Measurements from ENCODE around the gene PDS5B. TPM values are rescaled to one million over a fixed set of nuclear protein-coding genes. Genes with fewer than 3 reads are reported as not detected.

Gene PDS5B
- 26.5 TPM for total RNA-seq (2021; ENCODE audit: unreplicated experiment)
- 2.7 and 4.0 TPM in 2 replicates for polyA plus RNA-seq (2012)
- Bru-seq, nascent RNA = percentile 84 among the genes with signal in this experiment
- percentile 66 among the genes with signal in this experiment for BruChase-seq, experiment 1, labeled RNA remaining after a 6-hour chase
- BruChase-seq, experiment 2, labeled RNA remaining after a 2-hour chase = percentile 71 among the genes with signal in this experiment
- long read RNA-seq, full-length matches to known transcripts = 3 of 15 reads
- long read RNA-seq, partial matches to known transcripts = 6 of 15 reads
- long read RNA-seq, other reads (novel, unspliced or antisense) = 6 of 15 reads

DNA sequence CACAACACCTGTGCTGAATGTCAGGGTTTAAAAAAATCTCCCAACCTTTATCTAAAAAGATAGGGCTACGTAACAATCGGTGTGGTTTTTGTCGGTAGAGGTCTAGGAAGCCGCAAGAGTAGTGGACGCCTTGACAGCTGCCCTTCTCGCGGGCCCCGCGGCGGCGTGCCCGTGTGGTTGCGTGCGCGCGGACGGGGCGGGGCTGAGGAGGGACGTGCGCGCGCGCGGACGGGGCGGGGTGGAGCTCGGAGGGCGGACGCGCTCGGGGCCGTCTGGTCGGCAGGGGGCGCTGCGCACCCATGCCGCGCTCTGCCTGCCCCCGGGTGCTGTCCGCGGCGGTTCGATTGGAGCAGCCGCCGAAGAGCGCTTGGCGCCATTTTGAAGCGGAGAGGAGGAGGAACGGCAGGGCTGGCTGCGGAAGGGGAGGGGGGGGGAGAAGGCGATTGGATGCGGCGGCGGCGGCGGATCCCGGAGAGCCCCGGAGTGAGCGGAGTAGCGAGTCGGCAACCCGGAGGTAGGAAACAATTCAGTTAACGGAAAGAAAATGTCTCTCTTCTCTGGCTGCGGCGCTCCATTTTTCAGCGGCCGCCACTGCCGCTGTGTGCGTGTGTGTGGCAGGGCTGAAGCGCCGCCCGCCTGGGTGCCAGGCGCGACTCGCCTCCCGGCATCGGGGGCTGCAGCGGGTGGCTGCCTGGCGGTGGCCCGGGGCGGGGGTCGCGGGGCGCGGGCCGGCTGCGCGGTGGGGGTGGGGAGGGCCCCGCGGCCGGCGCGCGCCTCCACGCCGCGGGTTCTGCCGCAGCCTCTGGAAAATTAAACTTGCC, at the start of gene PDS5B:
TSS of gene PDS5B (plus strand) at position 373 of the 821 bp plus-strand sequence. CDS start 62,321 bp downstream, outside the sequence.
- intact Hi-C loops (cut with micrococcal nuclease) = loop anchor here (1.0 to 5.0 kb wide), 5 partner anchors 53 to 1136 kb away; no protein-coding TSS in a partner anchor
- Histone ChIP-seq H4K20me1 (ENCODE audit: insufficient read depth) (no peaks in the 10 kb centered on the region; the same call in none of the 2 replicates), H3K27ac (ENCODE audit: low read depth, low read length) (peak within 1 kb of the TSS; percentile 79), H3K9me2 (ENCODE audit: insufficient read depth) (no peaks in the 10 kb centered on the region), H2AFZ (ENCODE audit: low read depth, low read length, poor library complexity, severe bottlenecking) (peak within 1 kb of the TSS; percentile 71), H3K9me3 (ENCODE audit: control insufficient read depth in 1 of 2, insufficient read depth in 1 of 2, low read depth in 1 of 2, low read length in 2 of 2) (no peaks in the 10 kb centered on the region), H3K4me1 (ENCODE audit: control insufficient read depth in 1 of 2, insufficient read depth in 2 of 2, low read length in 2 of 2) (peaks cover 9 to 18% of the 10 kb centered on the region in 2 experiments), H3K9ac (ENCODE audit: low read length) (peak within 1 kb of the TSS; percentile 74), H3K4me3 (replicated peaks in 1 of 2; ENCODE audit: low read depth in 1 of 2, low read length in 2 of 2) (peak within 1 kb of the TSS; percentile 85 to 89), H3K36me3 (ENCODE audit: control insufficient read depth in 1 of 2, insufficient read depth in 2 of 2, low read length in 2 of 2) (no peaks in the 10 kb centered on the region; a peak in 1 of 4 replicates), H3K4me2 (ENCODE audit: low read length) (peak within 1 kb of the TSS; percentile 95), H3K79me2 (ENCODE audit: insufficient read depth, low read length) (peaks cover 42% of the 10 kb centered on the region), H3K27me3 (ENCODE audit: insufficient read depth, low read length) (no peaks in the 10 kb centered on the region)
- ChIA-PET CTCF (interaction anchor here (0.6 to 1.2 kb wide), 16 partner anchors 9 to 957 kb away, joined by 3 to 11 read pairs (median 4); partner anchors contain the start of gene N4BP2L2), POLR2A (interaction anchor here (0.9 kb wide), 1 partner anchor 48 kb away, joined by 3 read pairs; the partner anchor contains the start of gene N4BP2L2), RAD21 (ENCODE audit: low non-redundant PET in 1 of 2, low total read pairs in 2 of 2, uncharacterized antibody in 2 of 2, unreplicated experiment in 2 of 2) (no interaction called here)
- peak; percentile 90 for ATAC-seq
- DNase-seq (ENCODE audit: low read depth, low spot score) = peak; percentile 81
- no TSS peak for BruUV-seq (replicated peaks)
- TF ChIP-seq REST (IDR thresholded peaks at IDR 0.05; ENCODE audit: low read depth) (no peak), ATF3 (IDR thresholded peaks at IDR 0.05) (no peak), POLR2A (IDR thresholded peaks at IDR 0.05; ENCODE audit: borderline replicate concordance, extremely low read depth, insufficient read depth, insufficient read length) (peak; percentile 20), SRF (IDR thresholded peaks at IDR 0.05; ENCODE audit: low read depth) (no peak), EZH2phosphoT487 (IDR thresholded peaks at IDR 0.05; ENCODE audit: borderline replicate concordance) (no peak), SP1 (IDR thresholded peaks at IDR 0.05; ENCODE audit: low read depth) (peak; percentile 25; the same call in 1 of the 2 replicates), SIN3A (IDR thresholded peaks at IDR 0.05; ENCODE audit: low read depth) (no peak; the same call in 1 of the 2 replicates), ZNF274 (IDR thresholded peaks at IDR 0.05; ENCODE audit: low read depth, low read length) (no peak), EGR1 (IDR thresholded peaks at IDR 0.05; ENCODE audit: low read depth) (no peak), RAD21 (IDR thresholded peaks at IDR 0.05; ENCODE audit: low read depth) (peak; percentile 86), CEBPB (IDR thresholded peaks at IDR 0.05; ENCODE audit: low read depth) (no peak), EZH2 (IDR thresholded peaks at IDR 0.05) (no peak), ZFX (IDR thresholded peaks at IDR 0.05) (no peak), FOSL1 (IDR thresholded peaks at IDR 0.05; ENCODE audit: low read depth) (no peak), YY1 (IDR thresholded peaks at IDR 0.05; ENCODE audit: extremely low read depth, insufficient replicate concordance, low read depth, low read length) (peak; percentile 89), POLR2AphosphoS5 (IDR thresholded peaks at IDR 0.05; ENCODE audit: low read depth, low read length) (peak; percentile 61)
- TF ChIP-seq, protein P1, sequence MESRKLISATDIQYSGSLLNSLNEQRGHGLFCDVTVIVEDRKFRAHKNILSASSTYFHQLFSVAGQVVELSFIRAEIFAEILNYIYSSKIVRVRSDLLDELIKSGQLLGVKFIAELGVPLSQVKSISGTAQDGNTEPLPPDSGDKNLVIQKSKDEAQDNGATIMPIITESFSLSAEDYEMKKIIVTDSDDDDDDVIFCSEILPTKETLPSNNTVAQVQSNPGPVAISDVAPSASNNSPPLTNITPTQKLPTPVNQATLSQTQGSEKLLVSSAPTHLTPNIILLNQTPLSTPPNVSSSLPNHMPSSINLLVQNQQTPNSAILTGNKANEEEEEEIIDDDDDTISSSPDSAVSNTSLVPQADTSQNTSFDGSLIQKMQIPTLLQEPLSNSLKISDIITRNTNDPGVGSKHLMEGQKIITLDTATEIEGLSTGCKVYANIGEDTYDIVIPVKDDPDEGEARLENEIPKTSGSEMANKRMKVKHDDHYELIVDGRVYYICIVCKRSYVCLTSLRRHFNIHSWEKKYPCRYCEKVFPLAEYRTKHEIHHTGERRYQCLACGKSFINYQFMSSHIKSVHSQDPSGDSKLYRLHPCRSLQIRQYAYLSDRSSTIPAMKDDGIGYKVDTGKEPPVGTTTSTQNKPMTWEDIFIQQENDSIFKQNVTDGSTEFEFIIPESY (IDR thresholded peaks at IDR 0.05; ENCODE audit: extremely low read depth, insufficient replicate concordance, low read length) = no peak

Measured in HCT116 (cell line).